ENCODE data around the gene ANAPC2. TPM values are rescaled to one million over a fixed set of nuclear protein-coding genes. Genes with fewer than 3 reads are reported as not detected.

Gene ANAPC2
- total and polyA plus RNA-seq, 4 donors = 9.3 to 32.6 (median 19.6) TPM

DNA sequence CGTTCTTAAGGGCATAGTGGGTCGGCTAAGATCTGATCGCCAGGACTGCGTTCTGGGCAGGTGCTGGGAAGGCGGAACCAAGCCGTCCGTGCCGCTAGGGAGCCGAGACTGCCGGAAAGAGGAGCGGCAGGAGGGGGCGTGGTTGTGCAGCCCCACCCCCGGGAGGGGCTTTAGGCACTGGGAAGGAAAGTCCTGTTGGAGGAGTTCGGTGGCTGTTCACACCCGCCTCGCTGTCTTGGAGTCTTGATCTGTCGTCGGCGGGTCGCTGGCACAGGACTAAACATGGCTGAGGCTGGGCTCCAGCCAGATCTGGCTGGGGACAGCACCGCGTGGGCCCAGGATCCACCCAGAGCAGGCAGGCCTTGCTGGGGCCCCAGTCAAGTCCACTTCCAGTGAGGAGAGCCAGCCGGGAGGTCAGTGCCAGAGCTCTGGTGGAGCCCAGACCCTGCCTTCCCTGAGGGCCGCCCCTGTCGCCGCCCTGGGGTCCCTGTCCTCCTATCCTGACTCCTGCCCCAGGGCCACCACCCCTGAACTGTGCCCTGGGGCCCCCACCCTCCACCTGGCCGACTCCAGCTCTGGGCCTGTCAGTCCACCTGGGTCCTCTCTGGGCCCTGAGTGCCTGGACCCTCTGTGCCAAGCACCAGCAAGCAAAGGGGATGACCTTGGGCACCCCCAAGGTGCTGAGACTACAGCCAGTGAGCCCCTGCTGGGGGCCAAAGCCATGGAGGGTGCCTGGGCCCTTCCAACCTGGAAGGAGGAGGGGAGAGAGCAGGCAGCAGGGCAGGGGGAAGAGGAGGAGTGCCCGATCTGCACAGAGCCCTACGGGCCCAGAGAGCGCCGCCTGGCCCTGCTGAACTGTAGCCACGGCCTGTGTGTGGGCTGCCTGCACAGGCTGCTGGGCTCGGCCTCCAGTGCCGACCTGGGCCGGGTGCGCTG, 29.2 kb upstream of the ANAPC2 start:
- Histone ChIP-seq H3K4me3 (ENCODE audit: low read depth in 1 of 3, low read length in 3 of 3) (no peak overlapping the region), H3K36me3 (ENCODE audit: control insufficient read depth in 4 of 4, insufficient read depth in 3 of 4, low read depth in 1 of 4, low read length in 3 of 4) (peaks cover 0 to 5% (median under 1%) of the 10 kb centered on the region in 4 donors), H3K27me3 (ENCODE audit: control insufficient read depth in 4 of 4, insufficient read depth in 4 of 4, low read length in 3 of 4) (no peaks in the 10 kb centered on the region), H3K4me1 (ENCODE audit: control insufficient read depth in 4 of 4, insufficient read depth in 4 of 4, low read length in 3 of 4) (peaks cover 2 to 17% (median 7%) of the 10 kb centered on the region in 4 donors), H3K27ac (ENCODE audit: low read depth in 1 of 2, low read length in 2 of 2) (no peak overlapping the region), H3K9me3 (ENCODE audit: control insufficient read depth in 4 of 4, low read length in 3 of 4) (no peaks in the 10 kb centered on the region), H3K9ac (ENCODE audit: low read depth in 1 of 2, low read length in 2 of 2) (no peak overlapping the region)
- 72% methylated on average over 36 of the region's 36 CpGs for WGBS
- DNase-seq (ENCODE audit: low spot score) = no peak
- TF ChIP-seq MAX (IDR thresholded peaks at IDR 0.05) = no peak
- no peak for TF ChIP-seq HNF4A (conservative IDR thresholded peaks at IDR 0.05)
- no peak for TF ChIP-seq EGR1 (IDR thresholded peaks at IDR 0.05; ENCODE audit: low read depth in 2 of 2)
- TF ChIP-seq, protein P1, sequence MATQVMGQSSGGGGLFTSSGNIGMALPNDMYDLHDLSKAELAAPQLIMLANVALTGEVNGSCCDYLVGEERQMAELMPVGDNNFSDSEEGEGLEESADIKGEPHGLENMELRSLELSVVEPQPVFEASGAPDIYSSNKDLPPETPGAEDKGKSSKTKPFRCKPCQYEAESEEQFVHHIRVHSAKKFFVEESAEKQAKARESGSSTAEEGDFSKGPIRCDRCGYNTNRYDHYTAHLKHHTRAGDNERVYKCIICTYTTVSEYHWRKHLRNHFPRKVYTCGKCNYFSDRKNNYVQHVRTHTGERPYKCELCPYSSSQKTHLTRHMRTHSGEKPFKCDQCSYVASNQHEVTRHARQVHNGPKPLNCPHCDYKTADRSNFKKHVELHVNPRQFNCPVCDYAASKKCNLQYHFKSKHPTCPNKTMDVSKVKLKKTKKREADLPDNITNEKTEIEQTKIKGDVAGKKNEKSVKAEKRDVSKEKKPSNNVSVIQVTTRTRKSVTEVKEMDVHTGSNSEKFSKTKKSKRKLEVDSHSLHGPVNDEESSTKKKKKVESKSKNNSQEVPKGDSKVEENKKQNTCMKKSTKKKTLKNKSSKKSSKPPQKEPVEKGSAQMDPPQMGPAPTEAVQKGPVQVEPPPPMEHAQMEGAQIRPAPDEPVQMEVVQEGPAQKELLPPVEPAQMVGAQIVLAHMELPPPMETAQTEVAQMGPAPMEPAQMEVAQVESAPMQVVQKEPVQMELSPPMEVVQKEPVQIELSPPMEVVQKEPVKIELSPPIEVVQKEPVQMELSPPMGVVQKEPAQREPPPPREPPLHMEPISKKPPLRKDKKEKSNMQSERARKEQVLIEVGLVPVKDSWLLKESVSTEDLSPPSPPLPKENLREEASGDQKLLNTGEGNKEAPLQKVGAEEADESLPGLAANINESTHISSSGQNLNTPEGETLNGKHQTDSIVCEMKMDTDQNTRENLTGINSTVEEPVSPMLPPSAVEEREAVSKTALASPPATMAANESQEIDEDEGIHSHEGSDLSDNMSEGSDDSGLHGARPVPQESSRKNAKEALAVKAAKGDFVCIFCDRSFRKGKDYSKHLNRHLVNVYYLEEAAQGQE (IDR thresholded peaks at IDR 0.05) = no peak
- no peak for TF ChIP-seq SP1 (IDR thresholded peaks at IDR 0.05)
- TF ChIP-seq TAF1 (conservative IDR thresholded peaks at IDR 0.05) = no peak
- TF ChIP-seq YY1 (IDR thresholded peaks at IDR 0.05) = no peak
- no peak for TF ChIP-seq HNF4G (IDR thresholded peaks at IDR 0.05)
- TF ChIP-seq RAD21 (IDR thresholded peaks at IDR 0.05) = no peak
- TF ChIP-seq, protein P2, sequence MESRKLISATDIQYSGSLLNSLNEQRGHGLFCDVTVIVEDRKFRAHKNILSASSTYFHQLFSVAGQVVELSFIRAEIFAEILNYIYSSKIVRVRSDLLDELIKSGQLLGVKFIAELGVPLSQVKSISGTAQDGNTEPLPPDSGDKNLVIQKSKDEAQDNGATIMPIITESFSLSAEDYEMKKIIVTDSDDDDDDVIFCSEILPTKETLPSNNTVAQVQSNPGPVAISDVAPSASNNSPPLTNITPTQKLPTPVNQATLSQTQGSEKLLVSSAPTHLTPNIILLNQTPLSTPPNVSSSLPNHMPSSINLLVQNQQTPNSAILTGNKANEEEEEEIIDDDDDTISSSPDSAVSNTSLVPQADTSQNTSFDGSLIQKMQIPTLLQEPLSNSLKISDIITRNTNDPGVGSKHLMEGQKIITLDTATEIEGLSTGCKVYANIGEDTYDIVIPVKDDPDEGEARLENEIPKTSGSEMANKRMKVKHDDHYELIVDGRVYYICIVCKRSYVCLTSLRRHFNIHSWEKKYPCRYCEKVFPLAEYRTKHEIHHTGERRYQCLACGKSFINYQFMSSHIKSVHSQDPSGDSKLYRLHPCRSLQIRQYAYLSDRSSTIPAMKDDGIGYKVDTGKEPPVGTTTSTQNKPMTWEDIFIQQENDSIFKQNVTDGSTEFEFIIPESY (IDR thresholded peaks at IDR 0.05) = no peak
- TF ChIP-seq RXRA (IDR thresholded peaks at IDR 0.05) = no peak
- no peak for TF ChIP-seq ATF3 (IDR thresholded peaks at IDR 0.05)
- TF ChIP-seq FOXA1 (IDR thresholded peaks at IDR 0.05) = no peak
- TF ChIP-seq, protein P3, sequence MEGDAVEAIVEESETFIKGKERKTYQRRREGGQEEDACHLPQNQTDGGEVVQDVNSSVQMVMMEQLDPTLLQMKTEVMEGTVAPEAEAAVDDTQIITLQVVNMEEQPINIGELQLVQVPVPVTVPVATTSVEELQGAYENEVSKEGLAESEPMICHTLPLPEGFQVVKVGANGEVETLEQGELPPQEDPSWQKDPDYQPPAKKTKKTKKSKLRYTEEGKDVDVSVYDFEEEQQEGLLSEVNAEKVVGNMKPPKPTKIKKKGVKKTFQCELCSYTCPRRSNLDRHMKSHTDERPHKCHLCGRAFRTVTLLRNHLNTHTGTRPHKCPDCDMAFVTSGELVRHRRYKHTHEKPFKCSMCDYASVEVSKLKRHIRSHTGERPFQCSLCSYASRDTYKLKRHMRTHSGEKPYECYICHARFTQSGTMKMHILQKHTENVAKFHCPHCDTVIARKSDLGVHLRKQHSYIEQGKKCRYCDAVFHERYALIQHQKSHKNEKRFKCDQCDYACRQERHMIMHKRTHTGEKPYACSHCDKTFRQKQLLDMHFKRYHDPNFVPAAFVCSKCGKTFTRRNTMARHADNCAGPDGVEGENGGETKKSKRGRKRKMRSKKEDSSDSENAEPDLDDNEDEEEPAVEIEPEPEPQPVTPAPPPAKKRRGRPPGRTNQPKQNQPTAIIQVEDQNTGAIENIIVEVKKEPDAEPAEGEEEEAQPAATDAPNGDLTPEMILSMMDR (IDR thresholded peaks at IDR 0.05; ENCODE audit: low read depth, low read length, missing input control) = no peak
- no peak for TF ChIP-seq FOXA2 (IDR thresholded peaks at IDR 0.05)
- no peak for TF ChIP-seq GABPA (IDR thresholded peaks at IDR 0.05 in 1 of 2, conservative IDR thresholded peaks at IDR 0.05 in 1 of 2)
